ENCODE results near the gene TLR2. TPM values are rescaled to one million over a fixed set of nuclear protein-coding genes. Genes with fewer than 3 reads are reported as not detected.
"Not testable (repeated sequence)": the region's sequence is repeated elsewhere in the genome, so short reads cannot be mapped to it uniquely, and the experiment has no call there.

TLR2 gene
- total RNA-seq, 6 experiments from 2014 or later, result 4.2 to 22.3 (median 12.1) TPM

DNA sequence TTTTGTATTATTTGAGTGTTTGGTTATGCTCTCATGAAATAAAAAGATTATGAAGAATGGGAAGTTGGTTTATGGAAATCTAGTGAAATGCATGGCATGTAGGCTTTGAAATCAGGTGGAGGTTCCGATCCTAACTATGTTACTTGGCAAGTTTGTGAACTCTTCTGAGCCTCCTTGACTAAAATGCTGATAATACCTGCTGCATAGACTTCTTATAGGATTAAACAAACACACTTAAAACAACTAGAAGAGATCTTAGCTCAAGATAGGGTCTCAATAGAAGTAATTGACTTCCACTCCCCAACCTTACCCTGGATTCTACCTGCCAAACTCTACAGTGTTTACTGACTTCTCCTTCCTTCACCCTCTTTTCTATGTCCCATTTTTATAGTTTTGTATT, 22.2 kb upstream of the TLR2 start:
- H3K27me3 ChIP-seq, result no peaks in the 10 kb centered on the region
- H3K4me1 ChIP-seq, result peaks cover 0 to 18% (median 0%) of the 10 kb centered on the region in 4 donors
- DNase-seq (no peak), ATAC-seq (no peak)
- WGBS (ENCODE audit: insufficient coverage, low coverage, low lambda C conversion rate, missing lambda C conversion rate), result 71% methylated on average over 1 of the region's 1 CpG
- H3K27ac ChIP-seq, result peak overlapping the region in 2 of 3 donors; percentile 12 to 25
- intact Hi-C loops (cut with DNase I), result no loop called here
- H3K9me3 ChIP-seq, result no peaks in the 10 kb centered on the region
- no peak for TF ChIP-seq POLR2A (IDR thresholded peaks at IDR 0.05)
- TF ChIP-seq CTCF (IDR thresholded peaks at IDR 0.05), result no peak
- H3K4me3 ChIP-seq, result no peak overlapping the region
- no peaks in the 10 kb centered on the region for H3K36me3 ChIP-seq

DNA sequence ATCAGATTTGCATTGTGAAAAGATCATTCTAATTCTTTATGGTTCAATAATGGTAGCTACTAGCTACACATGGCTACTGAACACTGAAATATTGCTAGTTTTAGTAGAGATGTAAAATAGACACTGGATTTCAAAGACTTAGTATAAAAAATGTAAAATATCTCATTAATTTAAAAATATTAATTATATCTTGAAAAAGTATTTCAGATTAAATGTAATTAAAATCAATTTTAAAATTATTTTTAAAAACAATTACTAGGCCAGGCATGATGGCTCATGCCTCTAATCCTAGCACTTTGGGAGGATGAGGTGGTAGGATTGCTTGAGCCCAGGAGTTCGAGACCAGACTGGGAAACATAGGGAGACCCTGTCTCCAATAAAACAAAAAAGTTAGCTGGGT, 20.4 kb upstream of the TLR2 start:
- DNase-seq (no peak), ATAC-seq (no peak)
- intact Hi-C loops (cut with DNase I), result no loop called here
- Histone ChIP-seq H3K9me3 (no peaks in the 10 kb centered on the region), H3K4me1 (peaks cover 0 to 14% (median 0%) of the 10 kb centered on the region in 4 donors), H3K36me3 (no peaks in the 10 kb centered on the region), H3K27ac (no peak overlapping the region), H3K4me3 (no peak overlapping the region), H3K27me3 (no peaks in the 10 kb centered on the region)
- TF ChIP-seq CTCF (IDR thresholded peaks at IDR 0.05) (no peak), POLR2A (IDR thresholded peaks at IDR 0.05) (no peak)
- 91% methylated on average over 1 of the region's 1 CpG for WGBS (ENCODE audit: insufficient coverage, low coverage, low lambda C conversion rate, missing lambda C conversion rate)

- WGBS (ENCODE audit: insufficient coverage, low coverage, low lambda C conversion rate, missing lambda C conversion rate), result 6% methylated on average over 1 of the region's 1 CpG
- DNase-seq; intact Hi-C loops (cut with DNase I); H3K9me3 ChIP-seq; H3K27me3 ChIP-seq; H3K27ac ChIP-seq; H3K4me3 ChIP-seq; H3K36me3 ChIP-seq: not testable (repeated sequence)
- H3K4me1 ChIP-seq, result peaks cover 0 to 14% (median 0%) of the 10 kb centered on the region in 4 donors
- peak in 1 of 4 donors; percentile 28 for ATAC-seq
Measured at GRCh38 chr4:153666505-153666904, 17.6 kb upstream of the TLR2 start.

DNA sequence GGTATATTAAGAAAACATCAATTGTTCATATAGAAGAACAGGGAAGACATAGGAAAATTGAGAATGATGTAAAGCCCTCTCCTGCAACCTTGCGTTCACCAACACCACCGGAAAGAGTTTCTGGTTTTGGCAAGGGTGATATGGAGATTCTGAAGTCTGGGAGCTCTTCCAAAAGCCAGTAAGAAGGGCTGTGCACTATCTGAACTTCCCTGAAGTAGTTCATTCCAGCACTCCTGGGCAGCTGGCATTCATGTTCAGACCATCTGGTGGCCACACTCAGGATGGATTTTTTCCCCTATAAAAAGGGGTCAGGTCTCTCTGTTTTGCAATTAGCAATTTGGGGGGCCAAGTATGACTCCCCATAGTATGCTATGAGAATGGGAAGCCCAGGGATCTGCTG, 15.4 kb upstream of the TLR2 start:
- DNase-seq (no peak), ATAC-seq (no peak)
- Histone ChIP-seq H3K4me3 (no peak overlapping the region), H3K36me3 (no peaks in the 10 kb centered on the region), H3K27me3 (no peaks in the 10 kb centered on the region), H3K4me1 (peaks cover 0 to 8% (median 0%) of the 10 kb centered on the region in 4 donors), H3K9me3 (no peaks in the 10 kb centered on the region), H3K27ac (no peak overlapping the region)
- intact Hi-C loops (cut with DNase I), result no loop called here
- no peak for TF ChIP-seq POLR2A (IDR thresholded peaks at IDR 0.05)
- WGBS (ENCODE audit: insufficient coverage, low coverage, low lambda C conversion rate, missing lambda C conversion rate), result 90% methylated on average over 2 of the region's 2 CpGs

GRCh38 chr4:153669838-153670237, 14.2 kb upstream of the TLR2 start:
- Histone ChIP-seq H3K4me3 (no peak overlapping the region), H3K9me3 (no peaks in the 10 kb centered on the region), H3K4me1 (peaks cover 0 to 8% (median 0%) of the 10 kb centered on the region in 4 donors), H3K27me3 (no peaks in the 10 kb centered on the region), H3K27ac (no peak overlapping the region), H3K36me3 (no peaks in the 10 kb centered on the region)
- DNase-seq (no peak), ATAC-seq (no peak)
- WGBS (ENCODE audit: insufficient coverage, low coverage, low lambda C conversion rate, missing lambda C conversion rate), result 54% methylated on average over 3 of the region's 3 CpGs
- TF ChIP-seq CTCF (IDR thresholded peaks at IDR 0.05), result no peak
- no peak for TF ChIP-seq POLR2A (IDR thresholded peaks at IDR 0.05)
- intact Hi-C loops (cut with DNase I), result no loop called here

- 46% methylated on average over 5 of the region's 5 CpGs for WGBS (ENCODE audit: insufficient coverage, low coverage, low lambda C conversion rate, missing lambda C conversion rate)
- Histone ChIP-seq H3K4me1 (no peaks in the 10 kb centered on the region), H3K9me3 (no peaks in the 10 kb centered on the region), H3K4me3 (no peak overlapping the region), H3K27me3 (no peaks in the 10 kb centered on the region), H3K27ac (no peak overlapping the region), H3K36me3 (no peaks in the 10 kb centered on the region)
- DNase-seq (no peak), ATAC-seq (no peak)
- no peak for TF ChIP-seq CTCF (IDR thresholded peaks at IDR 0.05)
- no peak for TF ChIP-seq POLR2A (IDR thresholded peaks at IDR 0.05)
- intact Hi-C loops (cut with DNase I), result no loop called here
Measured at GRCh38 chr4:153676486-153676885, 7.6 kb upstream of the TLR2 start.
